GM12878 (cell line): Measurements from ENCODE around the gene CEBPG. TPM values are rescaled to one million over a fixed set of nuclear protein-coding genes. Genes with fewer than 3 reads are reported as not detected.

ENCODE experiments used
- ATAC-seq: fragments of 200-7000 bp; cut with Tn5 transposase; 3 replicates; pipeline ENCODE4 v1.9.1; 2020; ENCODE audit warnings: mild to moderate bottlenecking, moderate library complexity
- BruUV-seq: library from RNA; stranded (reverse); fragments of 400-500 nt; replicated peaks from 2 replicates; lab custom pipeline; 2021; lab: Mats Ljungman, UMichigan
- CTCF ChIA-PET: fragments of 300-600 bp; sonication (Branson Sonifier 250); formaldehyde crosslinking; extraction: SDS; loops from one replicate; lab custom pipeline; 2021; ENCODE audit warnings: inconsistent platforms; lab: Yijun Ruan, JAX
- POLR2A ChIA-PET: fragments of 350-600 bp; formaldehyde crosslinking; extraction: SDS; loops from one replicate; lab custom pipeline; 2021; ENCODE audit warnings: inconsistent platforms; lab: Charles Lee
- RAD21 ChIA-PET: fragments of 300-600 bp; sonication (Branson Sonifier 250); formaldehyde crosslinking; loops from one replicate; lab custom pipeline; 2023; ENCODE audit warnings: antibody characterized with exemption; ENCODE audit not compliant: unreplicated experiment; lab: Charles Lee
- SMC1A ChIA-PET: fragments of 300-600 bp; sonication (Branson Sonifier 250); formaldehyde crosslinking; loops from one replicate; lab custom pipeline; 2023; ENCODE audit not compliant: unreplicated experiment, uncharacterized antibody; lab: Charles Lee
- DNase-seq: peaks from one replicate; pipeline ENCODE4 v3.0.0-alpha.2; 2011; ENCODE audit warnings: low read depth, low spot score
- FAIRE-seq: peaks from 3 replicates; lab custom pipeline; 2011; peaks lifted over from hg19 to GRCh38; lab: Jason Lieb, UNC
- H2AFZ ChIP-seq: 2 replicates; pipeline ENCODE4 v1.6.0; 2011; ENCODE audit warnings: low read depth, low read length, control low read depth; ENCODE audit not compliant: control insufficient read depth
- H3K27ac ChIP-seq: 2 replicates; pipeline ENCODE4 v1.5.1; 2011; ENCODE audit warnings: control low read depth; ENCODE audit not compliant: control insufficient read depth, insufficient read depth
- H3K27me3 ChIP-seq, 2 experiments: replicated peaks in 1 of 2; 2 replicates each; pipeline versions ENCODE4 v1.6.0 to v1.6.1; 2011; ENCODE audit warnings: low read length in 1 of 2; ENCODE audit not compliant: control insufficient read depth in 2 of 2, insufficient read depth in 2 of 2
- H3K36me3 ChIP-seq, 2 experiments: 2 replicates each; pipeline ENCODE4 v1.5.1; 2011; ENCODE audit warnings: low read length in 1 of 2; ENCODE audit not compliant: control insufficient read depth in 2 of 2, insufficient read depth in 2 of 2
- H3K4me1 ChIP-seq: 2 replicates; pipeline ENCODE4 v1.6.1; 2011; ENCODE audit warnings: mild to moderate bottlenecking, low read length, moderate library complexity, mixed read lengths; ENCODE audit not compliant: control insufficient read depth, insufficient read depth
- H3K4me2 ChIP-seq: 2 replicates; pipeline ENCODE4 v1.6.0; 2011; ENCODE audit warnings: control low read depth; ENCODE audit not compliant: control insufficient read depth, insufficient read depth
- H3K4me3 ChIP-seq: fragments of 200-600 bp; sonication (generic); 2 replicates; pipeline ENCODE4 v1.5.1; 2016
- H3K79me2 ChIP-seq: 2 replicates; pipeline ENCODE4 v1.6.0; 2011; ENCODE audit warnings: low read length; ENCODE audit not compliant: control insufficient read depth, insufficient read depth
- H3K9ac ChIP-seq: 2 replicates; pipeline ENCODE4 v1.8.0; 2011; ENCODE audit warnings: low read length, control low read depth, mixed read lengths; ENCODE audit not compliant: control insufficient read depth, insufficient read depth
- H3K9me3 ChIP-seq: replicated peaks from 3 replicates; pipeline ENCODE4 v1.5.1; 2011; ENCODE audit warnings: mild to moderate bottlenecking, low read length; ENCODE audit not compliant: control insufficient read depth, insufficient read depth
- H4K20me1 ChIP-seq: 2 replicates; pipeline ENCODE4 v1.6.0; 2011; ENCODE audit not compliant: control insufficient read depth, insufficient read depth
- ATF7 ChIP-seq: fragments of 450-650 bp; IDR thresholded peaks from 2 replicates; pipeline ENCODE4 v1.6.1; 2016; ENCODE audit warnings: low read depth, mild to moderate bottlenecking
- EED ChIP-seq: sonication (generic); IDR thresholded peaks from 2 replicates; pipeline ENCODE4 v1.6.1; 2016; ENCODE audit warnings: antibody characterized with exemption, low read depth
- FOS ChIP-seq: IDR thresholded peaks from 3 replicates; pipeline ENCODE4 v1.6.1; 2011; ENCODE audit warnings: borderline replicate concordance; ENCODE audit not compliant: insufficient read length; ENCODE audit errors: extremely low read depth
- NRF1 ChIP-seq: conservative IDR thresholded peaks from 2 replicates; pipeline ENCODE4 v1.6.1; 2011; ENCODE audit warnings: mild to moderate bottlenecking, low read depth, low read length, improper control_type of control experiment
- SP1 ChIP-seq: IDR thresholded peaks from one replicate; pipeline ENCODE4 v1.6.1; 2011; ENCODE audit warnings: low read depth, low read length
- STAT1 ChIP-seq: fragments of 450-650 bp; conservative IDR thresholded peaks from 2 replicates; pipeline ENCODE4 v1.6.1; 2014; ENCODE audit warnings: antibody characterized with exemption, mild to moderate bottlenecking
- ZZZ3 ChIP-seq: IDR thresholded peaks from 2 replicates; pipeline ENCODE4 v1.6.1; 2011; ENCODE audit warnings: low read depth; ENCODE audit not compliant: control insufficient read depth, insufficient read length
- WGBS: methylation state at CpG from one replicate; pipeline ENCODE4 v1.1.6; 2016; ENCODE audit warnings: low lambda C conversion rate; ENCODE audit not compliant: insufficient replicate concordance, insufficient coverage; ENCODE audit errors: missing lambda C conversion rate; 5-methylcytosine and 5-hydroxymethylcytosine counted together
- in situ Hi-C: fragments of 300-500 bp; cut with MboI; formaldehyde crosslinking; loops from 9 replicates; pipeline ENCODE4 v1.14.3; 2018; ENCODE audit warnings: mixed read lengths
- intact Hi-C: fragments of 100-400 bp; cut with micrococcal nuclease; formaldehyde crosslinking; loops from one replicate; pipeline ENCODE4 v1.14.2; 2022; ENCODE audit not compliant: unreplicated experiment
- polyA plus RNA-seq, 11 experiments: library from polyadenylated mRNA; depleted of rRNA in 4 of 11; unstranded in 6 of 11; stranded (reverse) in 5 of 11; fragments of >200 nt; fragmentation: Nextera tagmentation in 4 of 11; fragmentation: Illumina TruSeq in 1 of 11; extraction: Ambion mirVana in 4 of 11; extraction: Trizol in 1 of 11; gene quantifications; 1 replicate in 1 of 11; 2 replicates in 10 of 11; pipeline versions ENCODE4 v1.2.1 to v1.2.3, GENCODE V29; 2011 to 2016; ENCODE audit warnings: inconsistent platforms in 2 of 11, missing spikeins in 2 of 11, low read depth in 1 of 11
- total RNA-seq, 4 experiments: library from RNA; depleted of rRNA in 3 of 4; stranded (reverse); fragments of >200 nt in 3 of 4; fragmentation: Illumina TruSeq in 1 of 4; extraction: Trizol in 1 of 4; gene quantifications; 2 replicates each; pipeline versions ENCODE4 v1.2.1 to v1.2.3, GENCODE V29; 2013 to 2021
- TF ChIP-seq, protein P1 (sequence below): fragments of 450-650 bp; IDR thresholded peaks from 2 replicates; pipeline ENCODE4 v1.6.1; 2016; ENCODE audit warnings: mild to moderate bottlenecking, moderate library complexity, borderline replicate concordance
- TF ChIP-seq, protein P2 (sequence below): fragments of 450-650 bp; IDR thresholded peaks from 2 replicates; pipeline ENCODE4 v1.6.1; 2017; ENCODE audit warnings: low read depth, mild to moderate bottlenecking, moderate library complexity
- TF ChIP-seq, protein P3 (sequence below): fragments of 450-650 bp; IDR thresholded peaks from 2 replicates; pipeline ENCODE4 v1.6.1; 2014; ENCODE audit warnings: mild to moderate bottlenecking
- TF ChIP-seq, protein P4 (sequence below): IDR thresholded peaks from 2 replicates; pipeline ENCODE4 v1.6.1; 2011; ENCODE audit warnings: mild to moderate bottlenecking, low read depth, low read length, moderate library complexity; ENCODE audit not compliant: insufficient replicate concordance

Gene CEBPG
- total and polyA plus RNA-seq, 10 of the 15 experiments (the other 5 are each of a cell fraction or from before 2014, with no cell fraction given) = 5.2 to 22.4 (median 20.0) TPM

DNA sequence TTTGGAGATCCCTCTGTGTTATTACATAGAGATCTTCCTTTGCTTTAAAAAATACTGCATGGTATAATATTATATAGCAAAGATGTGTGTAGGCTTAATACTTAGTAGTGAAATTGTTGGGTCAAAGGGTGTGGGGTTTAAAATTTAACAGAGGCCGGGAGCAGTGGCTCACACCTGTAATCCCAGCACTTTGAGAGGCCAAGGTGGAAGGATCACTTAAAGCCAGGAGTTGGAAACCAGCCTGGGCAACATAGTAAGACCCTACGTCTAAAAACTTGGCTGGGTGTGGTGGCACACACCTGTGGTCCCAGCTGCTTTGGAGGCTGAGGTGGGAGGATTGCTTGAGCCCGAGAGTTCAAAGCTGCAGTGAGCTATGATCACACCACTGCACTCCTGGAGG is 48.9 kb upstream of the CEBPG start (continued):
- TF ChIP-seq ATF7 = no peak
- TF ChIP-seq, protein P1, sequence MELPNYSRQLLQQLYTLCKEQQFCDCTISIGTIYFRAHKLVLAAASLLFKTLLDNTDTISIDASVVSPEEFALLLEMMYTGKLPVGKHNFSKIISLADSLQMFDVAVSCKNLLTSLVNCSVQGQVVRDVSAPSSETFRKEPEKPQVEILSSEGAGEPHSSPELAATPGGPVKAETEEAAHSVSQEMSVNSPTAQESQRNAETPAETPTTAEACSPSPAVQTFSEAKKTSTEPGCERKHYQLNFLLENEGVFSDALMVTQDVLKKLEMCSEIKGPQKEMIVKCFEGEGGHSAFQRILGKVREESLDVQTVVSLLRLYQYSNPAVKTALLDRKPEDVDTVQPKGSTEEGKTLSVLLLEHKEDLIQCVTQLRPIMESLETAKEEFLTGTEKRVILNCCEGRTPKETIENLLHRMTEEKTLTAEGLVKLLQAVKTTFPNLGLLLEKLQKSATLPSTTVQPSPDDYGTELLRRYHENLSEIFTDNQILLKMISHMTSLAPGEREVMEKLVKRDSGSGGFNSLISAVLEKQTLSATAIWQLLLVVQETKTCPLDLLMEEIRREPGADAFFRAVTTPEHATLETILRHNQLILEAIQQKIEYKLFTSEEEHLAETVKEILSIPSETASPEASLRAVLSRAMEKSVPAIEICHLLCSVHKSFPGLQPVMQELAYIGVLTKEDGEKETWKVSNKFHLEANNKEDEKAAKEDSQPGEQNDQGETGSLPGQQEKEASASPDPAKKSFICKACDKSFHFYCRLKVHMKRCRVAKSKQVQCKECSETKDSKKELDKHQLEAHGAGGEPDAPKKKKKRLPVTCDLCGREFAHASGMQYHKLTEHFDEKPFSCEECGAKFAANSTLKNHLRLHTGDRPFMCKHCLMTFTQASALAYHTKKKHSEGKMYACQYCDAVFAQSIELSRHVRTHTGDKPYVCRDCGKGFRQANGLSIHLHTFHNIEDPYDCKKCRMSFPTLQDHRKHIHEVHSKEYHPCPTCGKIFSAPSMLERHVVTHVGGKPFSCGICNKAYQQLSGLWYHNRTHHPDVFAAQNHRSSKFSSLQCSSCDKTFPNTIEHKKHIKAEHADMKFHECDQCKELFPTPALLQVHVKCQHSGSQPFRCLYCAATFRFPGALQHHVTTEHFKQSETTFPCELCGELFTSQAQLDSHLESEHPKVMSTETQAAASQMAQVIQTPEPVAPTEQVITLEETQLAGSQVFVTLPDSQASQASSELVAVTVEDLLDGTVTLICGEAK = no peak
- TF ChIP-seq, protein P2, sequence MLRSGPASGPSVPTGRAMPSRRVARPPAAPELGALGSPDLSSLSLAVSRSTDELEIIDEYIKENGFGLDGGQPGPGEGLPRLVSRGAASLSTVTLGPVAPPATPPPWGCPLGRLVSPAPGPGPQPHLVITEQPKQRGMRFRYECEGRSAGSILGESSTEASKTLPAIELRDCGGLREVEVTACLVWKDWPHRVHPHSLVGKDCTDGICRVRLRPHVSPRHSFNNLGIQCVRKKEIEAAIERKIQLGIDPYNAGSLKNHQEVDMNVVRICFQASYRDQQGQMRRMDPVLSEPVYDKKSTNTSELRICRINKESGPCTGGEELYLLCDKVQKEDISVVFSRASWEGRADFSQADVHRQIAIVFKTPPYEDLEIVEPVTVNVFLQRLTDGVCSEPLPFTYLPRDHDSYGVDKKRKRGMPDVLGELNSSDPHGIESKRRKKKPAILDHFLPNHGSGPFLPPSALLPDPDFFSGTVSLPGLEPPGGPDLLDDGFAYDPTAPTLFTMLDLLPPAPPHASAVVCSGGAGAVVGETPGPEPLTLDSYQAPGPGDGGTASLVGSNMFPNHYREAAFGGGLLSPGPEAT = no peak

DNA sequence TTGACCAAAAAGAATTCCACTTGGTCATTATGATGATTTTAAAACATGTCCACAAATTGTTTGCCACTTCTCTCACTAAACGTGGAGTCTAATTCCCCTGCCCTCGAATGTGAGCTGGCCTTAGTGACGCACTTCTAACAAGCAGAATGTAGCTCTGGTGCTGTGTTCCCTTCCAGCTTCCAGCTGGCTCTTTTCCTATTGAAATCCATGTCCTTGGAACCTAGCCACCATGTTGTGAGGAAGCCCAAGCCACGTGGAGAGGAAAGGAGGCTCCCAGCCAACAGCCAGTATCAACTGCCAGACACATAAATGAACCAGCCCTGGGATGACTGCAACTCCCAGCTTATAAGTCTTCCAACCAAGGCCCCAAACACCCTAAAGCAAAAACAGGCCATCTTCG is 47.6 kb upstream of the CEBPG start:
- ChIA-PET CTCF (no interaction called here), RAD21 (no interaction called here), SMC1A (no interaction called here), POLR2A (no interaction called here)
- H2AFZ ChIP-seq = no peak overlapping the region
- BruUV-seq = no TSS peak
- no peak overlapping the region for H3K9ac ChIP-seq
- no peak overlapping the region for H3K4me3 ChIP-seq
- H3K36me3 ChIP-seq = no peaks in the 10 kb centered on the region
- no peaks in the 10 kb centered on the region; a peak in 2 of 4 replicates for H3K27me3 ChIP-seq
- ATAC-seq (no peak), FAIRE-seq (no peak), DNase-seq (no peak)
- TF ChIP-seq STAT1 = no peak
- TF ChIP-seq SP1 = no peak
- TF ChIP-seq, protein P3, sequence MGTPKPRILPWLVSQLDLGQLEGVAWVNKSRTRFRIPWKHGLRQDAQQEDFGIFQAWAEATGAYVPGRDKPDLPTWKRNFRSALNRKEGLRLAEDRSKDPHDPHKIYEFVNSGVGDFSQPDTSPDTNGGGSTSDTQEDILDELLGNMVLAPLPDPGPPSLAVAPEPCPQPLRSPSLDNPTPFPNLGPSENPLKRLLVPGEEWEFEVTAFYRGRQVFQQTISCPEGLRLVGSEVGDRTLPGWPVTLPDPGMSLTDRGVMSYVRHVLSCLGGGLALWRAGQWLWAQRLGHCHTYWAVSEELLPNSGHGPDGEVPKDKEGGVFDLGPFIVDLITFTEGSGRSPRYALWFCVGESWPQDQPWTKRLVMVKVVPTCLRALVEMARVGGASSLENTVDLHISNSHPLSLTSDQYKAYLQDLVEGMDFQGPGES = no peak
- TF ChIP-seq, protein P4, sequence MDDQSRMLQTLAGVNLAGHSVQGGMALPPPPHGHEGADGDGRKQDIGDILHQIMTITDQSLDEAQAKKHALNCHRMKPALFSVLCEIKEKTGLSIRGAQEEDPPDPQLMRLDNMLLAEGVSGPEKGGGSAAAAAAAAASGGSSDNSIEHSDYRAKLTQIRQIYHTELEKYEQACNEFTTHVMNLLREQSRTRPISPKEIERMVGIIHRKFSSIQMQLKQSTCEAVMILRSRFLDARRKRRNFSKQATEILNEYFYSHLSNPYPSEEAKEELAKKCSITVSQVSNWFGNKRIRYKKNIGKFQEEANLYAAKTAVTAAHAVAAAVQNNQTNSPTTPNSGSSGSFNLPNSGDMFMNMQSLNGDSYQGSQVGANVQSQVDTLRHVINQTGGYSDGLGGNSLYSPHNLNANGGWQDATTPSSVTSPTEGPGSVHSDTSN = no peak
- TF ChIP-seq EED = no peak
- no peak for TF ChIP-seq FOS
- TF ChIP-seq ZZZ3 = no peak
- no peak for TF ChIP-seq NRF1
- no peaks in the 10 kb centered on the region for H3K9me3 ChIP-seq
- H3K27ac ChIP-seq = no peak overlapping the region
- no peaks in the 10 kb centered on the region for H3K79me2 ChIP-seq
- no peaks in the 10 kb centered on the region for H4K20me1 ChIP-seq
- in situ Hi-C loops (no loop called here), intact Hi-C loops (no loop called here)
- no peaks in the 10 kb centered on the region for H3K4me1 ChIP-seq
- no peak overlapping the region for H3K4me2 ChIP-seq
- 42% methylated on average over 5 of the region's 5 CpGs for WGBS
